ENCODE measurements around the gene SLC27A2. TPM values are rescaled to one million over a fixed set of nuclear protein-coding genes. Genes with fewer than 3 reads are reported as not detected.

Gene SLC27A2
- total RNA-seq, 1 donor from 2014 or later: 0.86 TPM

- H3K9me3 Mint-ChIP-seq: peaks cover 4% of the 10 kb centered on the region
- H3K27me3 Mint-ChIP-seq (ENCODE audit: low read depth): no peaks in the 10 kb centered on the region
- TF ChIP-seq, protein P1, sequence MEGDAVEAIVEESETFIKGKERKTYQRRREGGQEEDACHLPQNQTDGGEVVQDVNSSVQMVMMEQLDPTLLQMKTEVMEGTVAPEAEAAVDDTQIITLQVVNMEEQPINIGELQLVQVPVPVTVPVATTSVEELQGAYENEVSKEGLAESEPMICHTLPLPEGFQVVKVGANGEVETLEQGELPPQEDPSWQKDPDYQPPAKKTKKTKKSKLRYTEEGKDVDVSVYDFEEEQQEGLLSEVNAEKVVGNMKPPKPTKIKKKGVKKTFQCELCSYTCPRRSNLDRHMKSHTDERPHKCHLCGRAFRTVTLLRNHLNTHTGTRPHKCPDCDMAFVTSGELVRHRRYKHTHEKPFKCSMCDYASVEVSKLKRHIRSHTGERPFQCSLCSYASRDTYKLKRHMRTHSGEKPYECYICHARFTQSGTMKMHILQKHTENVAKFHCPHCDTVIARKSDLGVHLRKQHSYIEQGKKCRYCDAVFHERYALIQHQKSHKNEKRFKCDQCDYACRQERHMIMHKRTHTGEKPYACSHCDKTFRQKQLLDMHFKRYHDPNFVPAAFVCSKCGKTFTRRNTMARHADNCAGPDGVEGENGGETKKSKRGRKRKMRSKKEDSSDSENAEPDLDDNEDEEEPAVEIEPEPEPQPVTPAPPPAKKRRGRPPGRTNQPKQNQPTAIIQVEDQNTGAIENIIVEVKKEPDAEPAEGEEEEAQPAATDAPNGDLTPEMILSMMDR (conservative IDR thresholded peaks at IDR 0.05): no peak
- no peaks in the 10 kb centered on the region for H3K4me1 Mint-ChIP-seq
- no peak for DNase-seq (ENCODE audit: low read depth, low spot score)
- no peak overlapping the region for H3K27ac Mint-ChIP-seq (ENCODE audit: unreplicated experiment)
- no peaks in the 10 kb centered on the region for H3K36me3 Mint-ChIP-seq (ENCODE audit: low read depth)
- H3K4me3 Mint-ChIP-seq: no peak overlapping the region
These were observed 67.1 kb downstream of the SLC27A2 start for GRCh38 chr15:50248994-50249582.

DNA sequence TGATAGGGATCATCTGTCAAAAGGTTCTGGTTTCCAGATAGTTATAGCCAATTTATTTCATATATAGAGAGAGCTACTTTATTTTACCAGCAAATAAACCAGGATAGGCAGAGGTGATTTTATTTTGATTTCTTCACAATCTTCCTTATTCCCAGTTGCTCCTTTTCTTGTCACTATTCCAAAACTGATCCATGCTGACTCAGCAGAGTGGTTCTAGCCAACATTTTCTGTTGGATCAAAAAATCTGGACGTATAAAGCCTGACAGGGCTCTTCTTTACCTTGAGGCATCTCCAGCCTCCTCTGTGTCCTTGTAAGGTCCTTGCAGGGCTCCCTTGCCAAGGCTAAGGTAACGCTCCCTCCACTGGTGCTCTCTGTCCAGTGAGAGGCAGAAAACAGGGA lies 67.7 kb downstream of the SLC27A2 start:
- Mint-ChIP-seq H3K27me3 (ENCODE audit: low read depth) (no peaks in the 10 kb centered on the region), H3K36me3 (ENCODE audit: low read depth) (no peaks in the 10 kb centered on the region), H3K4me1 (no peaks in the 10 kb centered on the region), H3K27ac (ENCODE audit: unreplicated experiment) (no peak overlapping the region), H3K9me3 (peaks cover 4% of the 10 kb centered on the region), H3K4me3 (no peak overlapping the region)
- DNase-seq (ENCODE audit: low read depth, low spot score): no peak
- TF ChIP-seq, protein P1 (conservative IDR thresholded peaks at IDR 0.05): no peak

- Mint-ChIP-seq H3K36me3 (ENCODE audit: low read depth) (no peaks in the 10 kb centered on the region), H3K9me3 (peaks cover 4% of the 10 kb centered on the region), H3K4me1 (no peaks in the 10 kb centered on the region), H3K27ac (ENCODE audit: unreplicated experiment) (no peak overlapping the region), H3K27me3 (ENCODE audit: low read depth) (no peaks in the 10 kb centered on the region), H3K4me3 (no peak overlapping the region)
- TF ChIP-seq, protein P1 (conservative IDR thresholded peaks at IDR 0.05): no peak
- DNase-seq (ENCODE audit: low read depth, low spot score): no peak
These were observed 68.9 kb downstream of the SLC27A2 start for GRCh38 chr15:50250760-50251394.

DNA sequence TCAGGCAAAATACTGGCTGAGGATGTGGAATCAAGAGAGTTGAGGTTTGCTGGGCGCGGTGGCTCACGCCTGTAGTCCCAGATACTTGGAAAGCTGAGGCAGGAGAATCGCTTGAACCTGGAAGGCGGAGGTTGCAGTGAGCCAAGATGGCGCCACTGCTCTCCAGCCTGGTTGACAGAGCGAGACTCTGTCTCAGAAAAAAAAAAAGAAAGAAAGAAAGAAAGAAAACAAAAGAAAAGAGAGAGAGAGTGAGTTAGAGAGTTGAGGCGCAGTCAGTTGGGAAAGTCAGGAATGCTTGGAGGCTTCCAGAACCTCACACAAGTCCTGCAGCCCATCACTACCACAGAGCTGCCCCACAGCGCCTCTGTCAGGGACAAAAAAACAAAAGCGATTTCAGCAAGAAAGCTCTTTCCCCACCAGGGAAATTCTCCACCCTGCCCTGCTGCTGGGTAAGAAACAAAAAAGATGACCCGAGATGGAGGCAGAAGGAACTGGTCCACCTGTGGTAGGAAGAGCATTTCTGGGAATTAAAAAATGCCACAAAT lies 69.7 kb downstream of the SLC27A2 start:
- Mint-ChIP-seq H3K4me3 (no peak overlapping the region), H3K27me3 (ENCODE audit: low read depth) (no peaks in the 10 kb centered on the region), H3K9me3 (peaks cover 4% of the 10 kb centered on the region), H3K36me3 (ENCODE audit: low read depth) (no peaks in the 10 kb centered on the region), H3K27ac (ENCODE audit: unreplicated experiment) (no peak overlapping the region), H3K4me1 (no peaks in the 10 kb centered on the region)
- DNase-seq (ENCODE audit: low read depth, low spot score): no peak
- TF ChIP-seq, protein P1 (conservative IDR thresholded peaks at IDR 0.05): no peak

GRCh38 chr15:50252556-50252955 lies 70.6 kb downstream of the SLC27A2 start:
- Mint-ChIP-seq H3K4me3 (no peak overlapping the region), H3K27me3 (ENCODE audit: low read depth) (no peaks in the 10 kb centered on the region), H3K27ac (ENCODE audit: unreplicated experiment) (no peak overlapping the region), H3K9me3 (peaks cover 4% of the 10 kb centered on the region), H3K4me1 (no peaks in the 10 kb centered on the region), H3K36me3 (ENCODE audit: low read depth) (no peaks in the 10 kb centered on the region)
- TF ChIP-seq, protein P1 (conservative IDR thresholded peaks at IDR 0.05): no peak
- DNase-seq (ENCODE audit: low read depth, low spot score): no peak

Data from neural crest cell (in vitro differentiated cells).